Endodermal cell (in vitro differentiated cells): Measurements from ENCODE around the gene FBXO21. TPM values are rescaled to one million over a fixed set of nuclear protein-coding genes. Genes with fewer than 3 reads are reported as not detected.
A peak's percentile ranks its signal among the peaks of the same experiment; 100 is the strongest.
"Not testable (repeated sequence)": the region's sequence is repeated elsewhere in the genome, so short reads cannot be mapped to it uniquely, and the experiment has no call there.

Experiments
- DNase-seq: peaks from one replicate; pipeline ENCODE4 v3.0.0-alpha.2; 2017
- H3K27ac ChIP-seq: 2 replicates; pipeline ENCODE4 v1.5.1; 2013; ENCODE audit warnings: mild to moderate bottlenecking, low read depth, low read length, moderate library complexity
- H3K27me3 ChIP-seq: 2 replicates; pipeline ENCODE4 v1.6.1; 2013; ENCODE audit warnings: mild to moderate bottlenecking, low read length, moderate library complexity; ENCODE audit not compliant: insufficient read depth, control insufficient read depth, poor library complexity, severe bottlenecking
- H3K36me3 ChIP-seq: 2 replicates; pipeline ENCODE4 v1.7.0; 2013; ENCODE audit warnings: mild to moderate bottlenecking, low read length, moderate library complexity; ENCODE audit not compliant: control insufficient read depth, insufficient read depth
- H3K4me1 ChIP-seq: one replicate; pipeline ENCODE4 v1.7.0; 2013; ENCODE audit warnings: low read length; ENCODE audit not compliant: control insufficient read depth, insufficient read depth
- H3K4me3 ChIP-seq: 2 replicates; pipeline ENCODE4 v1.5.1; 2013; ENCODE audit warnings: mild to moderate bottlenecking, low read length, moderate library complexity
- H3K9ac ChIP-seq: 2 replicates; pipeline ENCODE4 v1.6.1; 2013; ENCODE audit warnings: mild to moderate bottlenecking, low read length, moderate library complexity; ENCODE audit not compliant: poor library complexity, severe bottlenecking; ENCODE audit errors: extremely low read depth
- H3K9me3 ChIP-seq: 2 replicates; pipeline ENCODE4 v1.6.1; 2013; ENCODE audit warnings: mild to moderate bottlenecking, low read length, moderate library complexity; ENCODE audit not compliant: control insufficient read depth
- H3K27ac Mint-ChIP-seq: 2 replicates; pipeline ENCODE4 v1.8.0; 2020; ENCODE audit warnings: mixed read lengths
- H3K27me3 Mint-ChIP-seq: 2 replicates; pipeline ENCODE4 v1.8.0; 2021; ENCODE audit warnings: mild to moderate bottlenecking, mixed read lengths; ENCODE audit not compliant: insufficient read depth
- H3K36me3 Mint-ChIP-seq: 2 replicates; pipeline ENCODE4 v1.8.0; 2020; ENCODE audit warnings: low read depth, mixed read lengths
- H3K4me1 Mint-ChIP-seq: 2 replicates; pipeline ENCODE4 v1.8.0; 2020; ENCODE audit warnings: mixed read lengths
- H3K4me3 Mint-ChIP-seq: 2 replicates; pipeline ENCODE4 v1.8.0; 2020; ENCODE audit warnings: mild to moderate bottlenecking, moderate library complexity, mixed read lengths
- H3K9me3 Mint-ChIP-seq: 2 replicates; pipeline ENCODE4 v1.8.0; 2020; ENCODE audit warnings: mild to moderate bottlenecking, mixed read lengths
- CTCF ChIP-seq: fragments of 200-600 bp; sonication (generic); conservative IDR thresholded peaks from 2 replicates; pipeline ENCODE4 v1.5.0; 2021; ENCODE audit warnings: antibody characterized with exemption, mild to moderate bottlenecking
- WGBS, 2 experiments: methylation state at CpG; one replicate each; pipeline versions ENCODE4 v1.1.5 to v1.1.7; 2013; ENCODE audit warnings: missing lambda C conversion rate in 2 of 2, mixed read lengths in 1 of 2; ENCODE audit not compliant: insufficient coverage in 1 of 2, insufficient read length in 1 of 2; 5-methylcytosine and 5-hydroxymethylcytosine counted together
- total RNA-seq, 2 donors: library from RNA; stranded (reverse); fragmentation: NEBNext Ultra II Directional in 1 of 2; extraction: Animal tissue kit (Norgen Biotek cat#: 25700) in 1 of 2; gene quantifications; 2 replicates in 1 of 2; 3 replicates in 1 of 2; pipeline ENCODE4 v1.2.1, GENCODE V29; 2021

FBXO21 gene
- total RNA-seq, 2 donors from 2014 or later: 46.5 to 54.6 TPM

DNA sequence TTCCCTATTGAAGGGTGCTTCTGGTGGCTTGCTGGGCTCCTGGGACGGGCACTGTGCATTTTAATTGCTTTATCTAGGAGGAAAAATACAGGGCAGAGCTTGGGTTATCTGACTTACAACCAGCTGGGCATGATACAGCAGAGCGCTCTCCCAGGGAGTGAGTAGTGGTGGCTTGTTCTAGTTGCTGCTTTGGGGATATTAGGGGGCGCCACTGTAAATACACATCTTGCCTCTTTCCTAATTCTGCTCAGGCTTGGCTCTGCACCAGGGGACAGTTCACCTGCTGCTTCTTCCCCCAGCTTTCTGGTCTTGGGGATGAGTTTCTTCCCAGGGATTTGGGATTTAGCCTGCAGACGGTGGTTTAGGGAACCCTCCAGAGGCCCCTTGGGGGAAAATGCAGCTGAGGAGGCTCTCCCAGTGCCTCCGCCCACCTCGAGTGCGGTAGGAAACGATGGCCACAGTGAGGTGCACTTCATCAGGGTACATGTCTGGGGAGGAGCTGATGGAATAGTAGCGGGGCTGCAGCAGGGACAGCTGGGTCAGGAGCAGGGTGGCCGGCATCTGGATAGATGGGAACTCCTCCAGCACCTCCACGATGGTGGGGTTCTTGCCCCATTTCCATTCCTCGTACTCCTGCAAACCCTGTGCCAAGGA is 36.9 kb upstream of the FBXO21 start:
- Mint-ChIP-seq H3K4me3 (no peak overlapping the region), H3K36me3 (no peaks in the 10 kb centered on the region), H3K9me3 (no peaks in the 10 kb centered on the region), H3K4me1 (peaks cover 3% of the 10 kb centered on the region), H3K27ac (no peak overlapping the region), H3K27me3 (no peaks in the 10 kb centered on the region)
- no peak overlapping the region for H3K27ac ChIP-seq
- TF ChIP-seq CTCF: peak; percentile 38
- no peaks in the 10 kb centered on the region for H3K27me3 ChIP-seq
- no peak overlapping the region for H3K9ac ChIP-seq
- H3K4me3 ChIP-seq: no peak overlapping the region
- no peaks in the 10 kb centered on the region for H3K9me3 ChIP-seq
- H3K4me1 ChIP-seq: peaks cover 3% of the 10 kb centered on the region
- no peaks in the 10 kb centered on the region for H3K36me3 ChIP-seq
- peak; percentile 72 for DNase-seq
- WGBS, 2 experiments: 70 to 81% methylated on average over 4 to 12 of the region's 12 CpGs

DNA sequence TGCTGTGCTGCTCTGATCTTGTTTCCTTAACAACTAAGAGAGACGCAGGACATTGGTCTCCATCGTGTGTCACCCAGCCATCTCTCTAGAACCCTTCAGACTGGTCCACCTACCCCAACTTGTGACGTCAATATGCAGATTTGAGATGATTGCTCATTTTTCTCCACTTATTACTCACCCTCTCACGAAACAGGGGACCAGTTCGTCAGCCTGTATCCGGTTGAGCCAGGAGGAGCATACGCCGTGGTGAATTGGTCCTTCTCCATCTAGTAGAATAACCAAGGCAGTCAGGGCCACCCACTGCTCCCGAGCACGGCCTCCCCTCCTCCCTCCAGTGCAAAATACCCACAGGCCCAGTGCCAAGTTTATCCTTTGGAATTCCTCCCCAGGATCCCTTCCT is 36.2 kb upstream of the FBXO21 start:
- Histone ChIP-seq H3K4me1 (no peaks in the 10 kb centered on the region), H3K9me3 (no peaks in the 10 kb centered on the region), H3K4me3 (no peak overlapping the region), H3K9ac (no peak overlapping the region), H3K27ac (no peak overlapping the region), H3K27me3 (no peaks in the 10 kb centered on the region), H3K36me3 (no peaks in the 10 kb centered on the region)
- no peaks in the 10 kb centered on the region for H3K9me3 Mint-ChIP-seq
- H3K27ac Mint-ChIP-seq: no peak overlapping the region
- no peak for DNase-seq
- H3K4me3 Mint-ChIP-seq: no peak overlapping the region
- no peaks in the 10 kb centered on the region for H3K36me3 Mint-ChIP-seq
- H3K27me3 Mint-ChIP-seq: no peaks in the 10 kb centered on the region
- H3K4me1 Mint-ChIP-seq: no peaks in the 10 kb centered on the region
- WGBS, 2 experiments: 88 to 92% methylated on average over 6 to 10 of the region's 10 CpGs
- no peak for TF ChIP-seq CTCF

DNA sequence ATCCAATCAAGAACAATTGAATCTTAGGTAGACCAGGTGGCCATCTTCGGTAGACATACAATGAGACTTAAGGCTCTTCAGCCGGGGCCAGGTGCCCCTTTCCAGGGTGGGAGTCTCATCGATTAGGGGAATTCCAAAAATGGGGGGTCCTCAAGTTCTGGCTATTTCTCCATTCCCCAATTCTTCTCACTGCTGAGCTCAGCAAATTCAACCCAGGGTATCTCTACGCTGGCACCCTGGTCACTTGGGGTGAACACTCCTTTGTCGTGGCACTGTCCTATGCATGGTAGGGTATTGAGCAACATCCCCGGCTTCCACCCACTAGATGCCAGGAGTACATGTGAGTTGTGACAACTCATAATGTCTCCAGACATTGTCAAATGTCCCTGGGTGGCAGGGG is 34.9 kb upstream of the FBXO21 start:
- Mint-ChIP-seq H3K27me3 (no peaks in the 10 kb centered on the region), H3K27ac (no peak overlapping the region), H3K4me3 (no peak overlapping the region), H3K4me1 (no peaks in the 10 kb centered on the region), H3K36me3 (no peaks in the 10 kb centered on the region), H3K9me3 (no peaks in the 10 kb centered on the region)
- H3K9ac ChIP-seq: no peak overlapping the region
- no peak overlapping the region for H3K4me3 ChIP-seq
- H3K27me3 ChIP-seq: no peaks in the 10 kb centered on the region
- TF ChIP-seq CTCF: no peak
- WGBS, 2 experiments: 79 to 97% methylated on average over 3 to 6 of the region's 6 CpGs
- H3K36me3 ChIP-seq: no peaks in the 10 kb centered on the region
- H3K27ac ChIP-seq: no peak overlapping the region
- DNase-seq: no peak
- H3K9me3 ChIP-seq: no peaks in the 10 kb centered on the region
- H3K4me1 ChIP-seq: no peaks in the 10 kb centered on the region

GRCh38 chr12:117220947-117221346 is 30.7 kb upstream of the FBXO21 start:
- H3K4me3 ChIP-seq, H3K4me3 Mint-ChIP-seq, H3K27me3 ChIP-seq, H3K4me1 Mint-ChIP-seq, H3K9me3 ChIP-seq, H3K27me3 Mint-ChIP-seq, H3K36me3 ChIP-seq, H3K9me3 Mint-ChIP-seq, H3K9ac ChIP-seq, H3K36me3 Mint-ChIP-seq, DNase-seq, H3K4me1 ChIP-seq, H3K27ac ChIP-seq, H3K27ac Mint-ChIP-seq: not testable (repeated sequence)
- 90 to 100% methylated on average over 1 to 4 of the region's 5 CpGs for WGBS, 2 experiments
